HCT116 (cell line): ENCODE results near the gene IL25. TPM values are rescaled to one million over a fixed set of nuclear protein-coding genes. Genes with fewer than 3 reads are reported as not detected.

ENCODE experiments used
- ATAC-seq: fragments of 200-7000 bp; cut with Tn5 transposase; 2 replicates; pipeline ENCODE4 v1.9.1; 2020; ENCODE audit warnings: mild to moderate bottlenecking, moderate library complexity
- BruUV-seq: library from RNA; stranded (reverse); fragments of 400-500 nt; replicated peaks from 2 replicates; lab custom pipeline; 2021; lab: Mats Ljungman, UMichigan
- CTCF ChIA-PET: fragments of 300-600 bp; sonication (Branson Sonifier 250); formaldehyde crosslinking; loops from one replicate; lab custom pipeline; 2021; ENCODE audit warnings: antibody characterized with exemption; lab: Charles Lee
- POLR2A ChIA-PET: fragments of 300-600, 350-600 bp; sonication (Branson Sonifier 250); formaldehyde crosslinking; loops from one replicate; lab custom pipeline; 2021; ENCODE audit warnings: antibody characterized with exemption; lab: Charles Lee
- RAD21 ChIA-PET, 2 experiments: fragments of 300-600 bp; sonication (Branson Sonifier 250); formaldehyde crosslinking; loops; one replicate each; lab custom pipeline; 2023; ENCODE audit warnings: low total read pairs in 2 of 2; ENCODE audit not compliant: uncharacterized antibody in 2 of 2, unreplicated experiment in 2 of 2, low non-redundant PET in 1 of 2; lab: Charles Lee
- DNase-seq: peaks from one replicate; pipeline ENCODE4 v3.0.0-alpha.2; 2010; ENCODE audit warnings: low read depth, low spot score
- H2AFZ ChIP-seq: fragments of 200-600 bp; shearing (Covaris generic), sonication (generic); 2 replicates; pipeline ENCODE4 v1.6.1; 2017; ENCODE audit warnings: low read depth, mixed run types, mixed read lengths, antibody characterized with exemption, low read length; ENCODE audit not compliant: poor library complexity, severe bottlenecking
- H3K27ac ChIP-seq: 2 replicates; pipeline ENCODE4 v1.5.1; 2012; ENCODE audit warnings: low read depth, low read length
- H3K27me3 ChIP-seq: fragments of 200-600 bp; sonication (generic); 2 replicates; pipeline ENCODE4 v1.6.1; 2016; ENCODE audit warnings: mixed run types, low read length, mixed read lengths; ENCODE audit not compliant: insufficient read depth
- H3K36me3 ChIP-seq, 2 experiments: fragments of 200-500 bp in 1 of 2; fragments of 200-600 bp in 1 of 2; sonication (Bioruptor generic) in 1 of 2; sonication (generic) in 1 of 2; 2 replicates each; pipeline versions ENCODE4 v1.5.1 to v1.6.1; 2014 to 2016; ENCODE audit warnings: low read length in 2 of 2, inconsistent platforms in 1 of 2, mixed read lengths in 1 of 2, mixed run types in 1 of 2; ENCODE audit not compliant: insufficient read depth in 2 of 2, control insufficient read depth in 1 of 2
- H3K4me1 ChIP-seq, 2 experiments: fragments of 200-600 bp in 1 of 2; sonication (generic) in 1 of 2; 2 replicates each; pipeline versions ENCODE4 v1.5.1 to v1.6.1; 2012 to 2017; ENCODE audit warnings: low read length in 2 of 2, inconsistent platforms in 1 of 2, mild to moderate bottlenecking in 1 of 2, mixed read lengths in 1 of 2, mixed run types in 1 of 2, moderate library complexity in 1 of 2; ENCODE audit not compliant: insufficient read depth in 2 of 2, control insufficient read depth in 1 of 2
- H3K4me2 ChIP-seq: fragments of 200-600 bp; sonication (generic); 2 replicates; pipeline ENCODE4 v1.6.1; 2017; ENCODE audit warnings: mixed run types, low read length, mixed read lengths
- H3K4me3 ChIP-seq, 2 experiments: fragments of 200-600 bp in 1 of 2; sonication (generic) in 1 of 2; replicated peaks in 1 of 2; 2 replicates each; pipeline ENCODE4 v1.5.1; 2011 to 2016; ENCODE audit warnings: low read length in 2 of 2, control low read depth in 1 of 2, low read depth in 1 of 2, mild to moderate bottlenecking in 1 of 2, mixed read lengths in 1 of 2, mixed run types in 1 of 2
- H3K79me2 ChIP-seq: fragments of 200-600 bp; sonication (generic); 2 replicates; pipeline ENCODE4 v1.6.1; 2017; ENCODE audit warnings: mild to moderate bottlenecking, mixed run types, low read length, moderate library complexity, mixed read lengths; ENCODE audit not compliant: insufficient read depth
- H3K9ac ChIP-seq: fragments of 200-600 bp; sonication (generic); 2 replicates; pipeline ENCODE4 v1.6.1; 2016; ENCODE audit warnings: low read length, mixed read lengths
- H3K9me2 ChIP-seq: fragments of 200-600 bp; sonication (generic), shearing (Covaris generic); 2 replicates; pipeline ENCODE4 v1.6.1; 2017; ENCODE audit warnings: mixed run types, mild to moderate bottlenecking, moderate library complexity; ENCODE audit not compliant: insufficient read depth
- H3K9me3 ChIP-seq, 2 experiments: fragments of 200-500 bp in 1 of 2; fragments of 200-600 bp in 1 of 2; sonication (Bioruptor generic) in 1 of 2; sonication (generic) in 1 of 2; 2 replicates each; pipeline ENCODE4 v1.6.1; 2014 to 2017; ENCODE audit warnings: low read length in 2 of 2, mixed read lengths in 2 of 2, inconsistent platforms in 1 of 2, low read depth in 1 of 2, mild to moderate bottlenecking in 1 of 2, mixed run types in 1 of 2, moderate library complexity in 1 of 2; ENCODE audit not compliant: control insufficient read depth in 1 of 2, insufficient read depth in 1 of 2
- H4K20me1 ChIP-seq: fragments of 200-600 bp; sonication (generic), shearing (Covaris generic); 2 replicates; pipeline ENCODE4 v1.6.1; 2017; ENCODE audit warnings: mixed run types, mild to moderate bottlenecking, moderate library complexity; ENCODE audit not compliant: insufficient read depth
- CBX3 ChIP-seq: IDR thresholded peaks from 2 replicates; pipeline ENCODE4 v1.6.1; 2012; ENCODE audit warnings: low read depth
- EGR1 ChIP-seq: IDR thresholded peaks from 2 replicates; pipeline ENCODE4 v1.6.1; 2012; ENCODE audit warnings: low read depth
- ELF1 ChIP-seq: IDR thresholded peaks from 2 replicates; pipeline ENCODE4 v1.6.1; 2012; ENCODE audit warnings: low read depth, borderline replicate concordance
- EZH2 ChIP-seq: fragments of 200-600 bp; sonication (generic); IDR thresholded peaks from 2 replicates; pipeline ENCODE4 v1.6.1; 2017; ENCODE audit warnings: antibody characterized with exemption, mixed run types
- FOSL1 ChIP-seq: IDR thresholded peaks from 2 replicates; pipeline ENCODE4 v1.6.1; 2012; ENCODE audit warnings: low read depth
- JUND ChIP-seq: IDR thresholded peaks from 2 replicates; pipeline ENCODE4 v1.6.1; 2012
- RAD21 ChIP-seq: IDR thresholded peaks from 2 replicates; pipeline ENCODE4 v1.6.1; 2012; ENCODE audit warnings: low read depth, mild to moderate bottlenecking
- SIN3A ChIP-seq: IDR thresholded peaks from 2 replicates; pipeline ENCODE4 v1.6.1; 2012; ENCODE audit warnings: low read depth
- SP1 ChIP-seq: IDR thresholded peaks from 2 replicates; pipeline ENCODE4 v1.6.1; 2012; ENCODE audit warnings: low read depth
- SRF ChIP-seq: IDR thresholded peaks from 2 replicates; pipeline ENCODE4 v1.6.1; 2012; ENCODE audit warnings: low read depth
- TCF7L2 ChIP-seq: IDR thresholded peaks from 2 replicates; pipeline ENCODE4 v1.7.0; 2011; ENCODE audit warnings: borderline replicate concordance, inconsistent platforms; ENCODE audit not compliant: insufficient read depth, insufficient read length; ENCODE audit errors: extremely low read depth
- ZBTB33 ChIP-seq: IDR thresholded peaks from 2 replicates; pipeline ENCODE4 v1.6.1; 2011; ENCODE audit warnings: mild to moderate bottlenecking, low read length, moderate library complexity; ENCODE audit not compliant: insufficient replicate concordance; ENCODE audit errors: extremely low read depth
- ZFX ChIP-seq: fragments of 450-650 bp; IDR thresholded peaks from 2 replicates; pipeline ENCODE4 v1.6.1; 2017
- ZNF274 ChIP-seq: fragments of 200-500 bp; sonication (Bioruptor generic); IDR thresholded peaks from 2 replicates; pipeline ENCODE4 v1.6.1; 2014; ENCODE audit warnings: mild to moderate bottlenecking, low read depth, low read length, inconsistent platforms
- intact Hi-C: fragments of 100-400 bp; cut with micrococcal nuclease; formaldehyde crosslinking; loops from 2 replicates; pipeline ENCODE4 v1.10.0; 2022
- total RNA-seq: library from RNA; stranded (reverse); gene quantifications from one replicate; pipeline ENCODE4 v1.2.1, GENCODE V29; 2021; ENCODE audit not compliant: unreplicated experiment
- TF ChIP-seq, protein P1 (sequence below): IDR thresholded peaks from 2 replicates; pipeline ENCODE4 v1.6.1; 2012; ENCODE audit warnings: low read depth
- TF ChIP-seq, protein P2 (sequence below): IDR thresholded peaks from 2 replicates; pipeline ENCODE4 v1.6.1; 2012

The IL25 gene
- total RNA-seq, 1 experiment from 2014 or later = not detected

DNA sequence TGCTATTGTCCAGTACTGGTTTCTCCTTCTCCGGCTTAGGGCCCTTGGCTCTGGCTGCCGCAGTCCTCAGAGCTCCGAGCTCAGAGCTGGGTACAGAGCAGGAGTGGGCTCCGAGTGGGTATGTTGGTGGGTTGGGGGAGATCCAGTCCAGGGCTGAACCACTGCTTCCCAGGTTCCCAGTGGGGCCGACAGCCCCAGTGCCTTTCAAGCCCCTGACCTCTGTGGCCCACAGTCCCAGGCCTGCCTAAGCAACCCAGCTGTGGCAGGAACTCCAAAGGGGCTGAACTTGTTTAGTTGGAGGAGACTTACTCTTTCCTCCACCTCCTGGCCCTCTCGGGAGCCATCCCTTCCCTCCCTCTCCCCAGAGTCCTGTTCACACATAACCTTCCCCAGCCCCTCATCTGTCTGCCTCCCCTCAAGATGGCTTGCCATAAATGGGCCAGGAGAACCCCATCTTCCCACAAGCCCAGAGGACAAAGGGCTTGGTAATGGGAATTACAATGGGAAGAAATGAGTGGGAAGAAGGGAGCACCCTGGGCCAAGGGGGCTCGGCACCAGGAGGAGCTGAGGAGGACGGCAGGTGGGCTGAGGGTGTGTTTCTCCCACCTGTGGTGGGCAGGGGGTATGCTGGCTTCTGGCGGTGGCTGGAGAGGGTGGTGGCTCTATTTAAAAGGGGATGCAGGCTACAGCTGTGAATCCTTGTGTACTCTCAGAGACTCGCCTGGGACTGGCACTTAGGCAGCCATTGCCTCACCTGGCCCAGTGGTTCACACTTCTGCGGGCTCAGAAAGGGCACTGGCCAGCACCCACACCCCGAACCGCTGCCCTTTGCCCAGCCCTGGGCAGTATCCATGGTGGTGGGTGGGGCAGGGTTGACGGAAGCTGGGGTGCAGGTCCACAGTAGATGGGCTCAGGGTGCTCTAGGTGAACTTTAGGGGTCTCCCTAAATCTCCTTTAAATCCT lies 39.2 kb downstream of the IL25 start:
- intact Hi-C loops = no loop called here
- H3K9ac ChIP-seq = no peak overlapping the region
- H3K9me3 ChIP-seq = no peaks in the 10 kb centered on the region
- no peaks in the 10 kb centered on the region for H3K36me3 ChIP-seq
- no peak overlapping the region for H3K4me2 ChIP-seq
- no peaks in the 10 kb centered on the region for H4K20me1 ChIP-seq
- no peak overlapping the region for H2AFZ ChIP-seq
- TF ChIP-seq TCF7L2 (no peak), RAD21 (no peak), FOSL1 (no peak), SP1 (no peak), EZH2 (no peak), JUND (no peak), ZBTB33 (no peak), ZFX (no peak), ELF1 (no peak), EGR1 (no peak), SRF (no peak), CBX3 (no peak), ZNF274 (no peak), SIN3A (no peak)
- TF ChIP-seq, protein P1, sequence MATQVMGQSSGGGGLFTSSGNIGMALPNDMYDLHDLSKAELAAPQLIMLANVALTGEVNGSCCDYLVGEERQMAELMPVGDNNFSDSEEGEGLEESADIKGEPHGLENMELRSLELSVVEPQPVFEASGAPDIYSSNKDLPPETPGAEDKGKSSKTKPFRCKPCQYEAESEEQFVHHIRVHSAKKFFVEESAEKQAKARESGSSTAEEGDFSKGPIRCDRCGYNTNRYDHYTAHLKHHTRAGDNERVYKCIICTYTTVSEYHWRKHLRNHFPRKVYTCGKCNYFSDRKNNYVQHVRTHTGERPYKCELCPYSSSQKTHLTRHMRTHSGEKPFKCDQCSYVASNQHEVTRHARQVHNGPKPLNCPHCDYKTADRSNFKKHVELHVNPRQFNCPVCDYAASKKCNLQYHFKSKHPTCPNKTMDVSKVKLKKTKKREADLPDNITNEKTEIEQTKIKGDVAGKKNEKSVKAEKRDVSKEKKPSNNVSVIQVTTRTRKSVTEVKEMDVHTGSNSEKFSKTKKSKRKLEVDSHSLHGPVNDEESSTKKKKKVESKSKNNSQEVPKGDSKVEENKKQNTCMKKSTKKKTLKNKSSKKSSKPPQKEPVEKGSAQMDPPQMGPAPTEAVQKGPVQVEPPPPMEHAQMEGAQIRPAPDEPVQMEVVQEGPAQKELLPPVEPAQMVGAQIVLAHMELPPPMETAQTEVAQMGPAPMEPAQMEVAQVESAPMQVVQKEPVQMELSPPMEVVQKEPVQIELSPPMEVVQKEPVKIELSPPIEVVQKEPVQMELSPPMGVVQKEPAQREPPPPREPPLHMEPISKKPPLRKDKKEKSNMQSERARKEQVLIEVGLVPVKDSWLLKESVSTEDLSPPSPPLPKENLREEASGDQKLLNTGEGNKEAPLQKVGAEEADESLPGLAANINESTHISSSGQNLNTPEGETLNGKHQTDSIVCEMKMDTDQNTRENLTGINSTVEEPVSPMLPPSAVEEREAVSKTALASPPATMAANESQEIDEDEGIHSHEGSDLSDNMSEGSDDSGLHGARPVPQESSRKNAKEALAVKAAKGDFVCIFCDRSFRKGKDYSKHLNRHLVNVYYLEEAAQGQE = no peak
- TF ChIP-seq, protein P2, sequence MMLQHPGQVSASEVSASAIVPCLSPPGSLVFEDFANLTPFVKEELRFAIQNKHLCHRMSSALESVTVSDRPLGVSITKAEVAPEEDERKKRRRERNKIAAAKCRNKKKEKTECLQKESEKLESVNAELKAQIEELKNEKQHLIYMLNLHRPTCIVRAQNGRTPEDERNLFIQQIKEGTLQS = no peak
- CTCF ChIA-PET = interaction anchor here (1.3 kb wide), 1 partner anchor 32 kb away, joined by 3 read pairs; no protein-coding TSS in a partner anchor
- DNase-seq (no peak), ATAC-seq (no peak)
- no peak overlapping the region for H3K4me3 ChIP-seq
- POLR2A ChIA-PET = interaction anchor here (1.2 kb wide), 1 partner anchor 13 kb away, joined by 3 read pairs; no protein-coding TSS in a partner anchor
- H3K79me2 ChIP-seq = no peaks in the 10 kb centered on the region
- H3K9me2 ChIP-seq = no peaks in the 10 kb centered on the region
- no TSS peak for BruUV-seq
- H3K27me3 ChIP-seq = 0 out of 2 replicates have a peak, but pooled peaks cover 8% of the 10 kb centered on the region
- no peaks in the 10 kb centered on the region for H3K4me1 ChIP-seq
- H3K27ac ChIP-seq = no peak overlapping the region
- RAD21 ChIA-PET = no interaction called here
